ENCODE results near the gene ZNF519.

ZNF519 gene

GRCh38 chr18:14089781-14090180 lies 42.5 kb downstream of the ZNF519 start:
- H3K4me3 ChIP-seq (replicated peaks; ENCODE audit: insufficient read depth, low read length): no peak overlapping the region
- no peak for TF ChIP-seq POLR2AphosphoS5 (IDR thresholded peaks at IDR 0.05; ENCODE audit: low read depth)
- no peak for TF ChIP-seq REST (IDR thresholded peaks at IDR 0.05; ENCODE audit: insufficient replicate concordance, low read depth)
- no peak for TF ChIP-seq CTCF (IDR thresholded peaks at IDR 0.05; ENCODE audit: insufficient read depth, low read length)
- no peak for TF ChIP-seq GABPA (IDR thresholded peaks at IDR 0.05; ENCODE audit: low read depth)
- TF ChIP-seq SPI1 (IDR thresholded peaks at IDR 0.05; ENCODE audit: borderline replicate concordance, low read depth): no peak
- no peak overlapping the region for H3K27ac ChIP-seq (replicated peaks)
- H3K27me3 ChIP-seq (ENCODE audit: insufficient read depth, poor library complexity, severe bottlenecking): no peaks in the 10 kb centered on the region
- no peak for DNase-seq (ENCODE audit: low read depth in 1 of 2, low spot score in 1 of 2)

- TF ChIP-seq REST (IDR thresholded peaks at IDR 0.05; ENCODE audit: insufficient replicate concordance, low read depth): no peak
- TF ChIP-seq POLR2AphosphoS5 (IDR thresholded peaks at IDR 0.05; ENCODE audit: low read depth): no peak
- TF ChIP-seq GABPA (IDR thresholded peaks at IDR 0.05; ENCODE audit: low read depth): no peak
- TF ChIP-seq CTCF (IDR thresholded peaks at IDR 0.05; ENCODE audit: insufficient read depth, low read length): no peak
- TF ChIP-seq SPI1 (IDR thresholded peaks at IDR 0.05; ENCODE audit: borderline replicate concordance, low read depth): no peak
- no peak for DNase-seq (ENCODE audit: low read depth in 1 of 2, low spot score in 1 of 2)
- Histone ChIP-seq H3K27ac (replicated peaks) (no peak overlapping the region), H3K27me3 (ENCODE audit: insufficient read depth, poor library complexity, severe bottlenecking) (no peaks in the 10 kb centered on the region), H3K4me3 (replicated peaks; ENCODE audit: insufficient read depth, low read length) (no peak overlapping the region)
These were observed 43.0 kb downstream of the ZNF519 start for GRCh38 chr18:14089191-14089590.

GRCh38 chr18:14086458-14087231 lies 45.6 kb downstream of the ZNF519 start:
- H3K4me3 ChIP-seq (replicated peaks; ENCODE audit: insufficient read depth, low read length): no peak overlapping the region
- H3K27me3 ChIP-seq (ENCODE audit: insufficient read depth, poor library complexity, severe bottlenecking): no peaks in the 10 kb centered on the region
- no peak for TF ChIP-seq GABPA (IDR thresholded peaks at IDR 0.05; ENCODE audit: low read depth)
- TF ChIP-seq CTCF (IDR thresholded peaks at IDR 0.05; ENCODE audit: insufficient read depth, low read length): peak; percentile 54
- peak in 1 of 2 experiments; percentile 48 for DNase-seq (ENCODE audit: low read depth in 1 of 2, low spot score in 1 of 2)
- H3K27ac ChIP-seq (replicated peaks): no peak overlapping the region

All from HL-60 (cell line).